Stimulated activated CD4-positive, alpha-beta T cell treated with anti-CD3 and anti-CD28 coated beads, Interleukin-4, amount 100 ng/mL, for 1 hour (primary cell): ENCODE measurements around the gene SCD5.

Experiments used
- DNase-seq: peaks from one replicate; pipeline ENCODE4 v3.0.0-alpha.2; 2020

The SCD5 gene

DNA sequence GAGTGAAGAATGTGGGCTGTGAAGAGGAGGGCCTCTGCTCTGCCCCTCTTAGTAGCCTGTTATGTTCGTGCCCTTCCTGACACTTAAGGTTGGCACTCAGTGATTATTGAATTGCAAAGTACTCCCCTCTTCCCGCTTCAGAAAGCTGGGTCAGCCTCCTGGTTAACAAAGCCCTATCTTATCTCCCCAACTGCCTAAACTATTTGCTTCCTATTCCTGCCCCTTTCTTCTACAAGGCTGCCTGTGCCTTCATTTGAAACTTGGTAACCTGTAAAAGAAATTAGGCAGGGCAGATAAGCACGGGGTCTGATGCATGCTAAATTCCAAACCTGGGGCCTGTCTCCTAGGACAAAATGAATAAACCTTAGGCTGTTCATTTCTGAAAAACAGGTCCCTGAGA lies 213.7 kb downstream of the SCD5 start:
- DNase-seq = no peak

DNA sequence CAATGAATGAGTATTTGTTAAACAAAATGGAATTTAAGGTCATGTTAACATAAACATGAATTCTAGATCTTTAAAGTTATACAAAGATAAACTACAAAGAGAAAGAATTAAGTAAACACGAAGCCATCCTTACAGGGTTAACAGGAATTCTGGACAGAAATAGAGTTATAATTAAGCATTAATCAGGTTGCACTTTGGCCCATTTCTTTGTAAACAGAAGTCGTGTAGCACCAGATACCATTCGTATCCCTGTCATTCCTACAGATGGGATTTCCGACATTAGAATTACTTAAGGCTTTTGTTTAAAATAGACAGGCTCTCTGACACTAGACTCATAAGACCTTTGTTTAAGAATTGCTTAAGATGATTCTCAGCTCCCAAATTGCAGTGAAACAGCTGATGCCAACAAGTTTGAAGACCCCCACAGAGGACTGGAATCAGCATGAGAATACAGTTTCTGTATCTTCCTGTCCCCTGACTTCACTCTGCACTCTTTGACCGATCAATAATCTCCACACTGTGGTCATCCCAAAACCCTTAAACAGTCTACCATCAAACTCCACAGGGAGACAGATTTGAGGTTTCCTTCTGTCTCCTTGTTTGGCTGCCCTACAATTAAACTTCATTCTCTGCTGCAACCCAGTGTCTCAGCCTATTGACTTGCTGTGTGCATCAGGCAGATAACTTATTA lies 214.6 kb downstream of the SCD5 start:
- no peak for DNase-seq

GRCh38 chr4:82579932-82580331 lies 218.7 kb downstream of the SCD5 start:
- DNase-seq = no peak
